Thyroid gland (tissue), 4 donors: ENCODE results near the gene KRT17. TPM values are rescaled to one million over a fixed set of nuclear protein-coding genes. Genes with fewer than 3 reads are reported as not detected.
"Not testable (repeated sequence)": the region's sequence is repeated elsewhere in the genome, so short reads cannot be mapped to it uniquely, and the experiment has no call there.

Experiments
- DNase-seq, 2 donors: peaks; one replicate each; pipeline ENCODE4 v3.0.0-alpha.2; 2019
- H3K27ac ChIP-seq, 3 donors: fragments of 200-600 bp; sonication (generic); 1 replicate in 2 of 3; 2 replicates in 1 of 3; pipeline ENCODE4 v1.5.1; 2016 to 2019; ENCODE audit warnings: mild to moderate bottlenecking in 1 of 3, moderate library complexity in 1 of 3
- H3K27me3 ChIP-seq: fragments of 200-600 bp; sonication (generic); one replicate; pipeline ENCODE4 v1.5.1; 2019
- H3K36me3 ChIP-seq, 2 donors: fragments of 200-600 bp; sonication (generic); one replicate each; pipeline ENCODE4 v1.5.1; 2016 to 2019
- H3K4me1 ChIP-seq, 2 donors: fragments of 200-600 bp; sonication (generic); one replicate each; pipeline ENCODE4 v1.5.1; 2017 to 2019
- H3K4me3 ChIP-seq, 3 donors: fragments of 200-600 bp; sonication (generic); replicated peaks in 1 of 3; 1 replicate in 2 of 3; 2 replicates in 1 of 3; pipeline ENCODE4 v1.5.1; 2016; ENCODE audit warnings: mild to moderate bottlenecking in 1 of 3
- H3K9me3 ChIP-seq: fragments of 200-600 bp; sonication (generic); one replicate; pipeline ENCODE4 v1.5.1; 2017
- POLR2A ChIP-seq, 2 donors: fragments of 450-650 bp; IDR thresholded peaks; one replicate each; pipeline ENCODE4 v1.6.1; 2017; ENCODE audit warnings: antibody characterized with exemption in 2 of 2, mild to moderate bottlenecking in 2 of 2, moderate library complexity in 1 of 2
- WGBS, 2 donors: methylation state at CpG; one replicate each; pipeline ENCODE4 v1.1.5; 2017; 5-methylcytosine and 5-hydroxymethylcytosine counted together
- intact Hi-C: fragments of 100-400 bp; cut with DNase I; formaldehyde crosslinking; loops from one replicate; pipeline ENCODE4 v1.15.1; 2023
- total RNA-seq, 4 donors: library from RNA; depleted of rRNA; stranded (reverse); fragments of >200 nt; gene quantifications; one replicate each; pipeline ENCODE4 v1.2.3, GENCODE V29; 2016
- TF ChIP-seq, protein P1 (sequence below), 6 experiments: fragments of 200-600 bp in 3 of 6; fragments of 450-650 bp in 3 of 6; sonication (generic) in 3 of 6; IDR thresholded peaks; one replicate each; pipeline ENCODE4 v1.5.1; 2016 to 2019; ENCODE audit warnings: antibody characterized with exemption in 6 of 6, mild to moderate bottlenecking in 2 of 6, inconsistent platforms in 1 of 6, moderate library complexity in 1 of 6

KRT17 gene
- total RNA-seq, 4 donors from 2014 or later = 0.56 TPM; not detected in 3

GRCh38 chr17:41629826-41630670 is 5.7 kb upstream of the KRT17 start:
- Histone ChIP-seq H3K27ac (no peak overlapping the region), H3K4me3 (no peak overlapping the region), H3K27me3 (no peaks in the 10 kb centered on the region), H3K4me1 (peaks cover 0 to 2% of the 10 kb centered on the region in 2 donors), H3K36me3 (no peaks in the 10 kb centered on the region), H3K9me3 (no peaks in the 10 kb centered on the region)
- intact Hi-C loops = no loop called here
- 80 to 87% methylated on average over 12 of the region's 13 CpGs for WGBS, 2 donors
- TF ChIP-seq POLR2A (IDR thresholded peaks at IDR 0.05) = no peak
- TF ChIP-seq, protein P1, sequence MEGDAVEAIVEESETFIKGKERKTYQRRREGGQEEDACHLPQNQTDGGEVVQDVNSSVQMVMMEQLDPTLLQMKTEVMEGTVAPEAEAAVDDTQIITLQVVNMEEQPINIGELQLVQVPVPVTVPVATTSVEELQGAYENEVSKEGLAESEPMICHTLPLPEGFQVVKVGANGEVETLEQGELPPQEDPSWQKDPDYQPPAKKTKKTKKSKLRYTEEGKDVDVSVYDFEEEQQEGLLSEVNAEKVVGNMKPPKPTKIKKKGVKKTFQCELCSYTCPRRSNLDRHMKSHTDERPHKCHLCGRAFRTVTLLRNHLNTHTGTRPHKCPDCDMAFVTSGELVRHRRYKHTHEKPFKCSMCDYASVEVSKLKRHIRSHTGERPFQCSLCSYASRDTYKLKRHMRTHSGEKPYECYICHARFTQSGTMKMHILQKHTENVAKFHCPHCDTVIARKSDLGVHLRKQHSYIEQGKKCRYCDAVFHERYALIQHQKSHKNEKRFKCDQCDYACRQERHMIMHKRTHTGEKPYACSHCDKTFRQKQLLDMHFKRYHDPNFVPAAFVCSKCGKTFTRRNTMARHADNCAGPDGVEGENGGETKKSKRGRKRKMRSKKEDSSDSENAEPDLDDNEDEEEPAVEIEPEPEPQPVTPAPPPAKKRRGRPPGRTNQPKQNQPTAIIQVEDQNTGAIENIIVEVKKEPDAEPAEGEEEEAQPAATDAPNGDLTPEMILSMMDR (IDR thresholded peaks at IDR 0.05) = no peak
- DNase-seq = no peak

GRCh38 chr17:41629316-41629715 is 4.9 kb upstream of the KRT17 start:
- no peaks in the 10 kb centered on the region for H3K9me3 ChIP-seq
- H3K27me3 ChIP-seq = no peaks in the 10 kb centered on the region
- no peak for DNase-seq
- no peaks in the 10 kb centered on the region for H3K36me3 ChIP-seq
- TF ChIP-seq POLR2A (IDR thresholded peaks at IDR 0.05) = no peak
- TF ChIP-seq, protein P1 (IDR thresholded peaks at IDR 0.05) = no peak
- WGBS, 2 donors = 79 to 83% methylated on average over 10 of the region's 10 CpGs
- intact Hi-C loops = no loop called here
- no peak overlapping the region for H3K4me3 ChIP-seq
- H3K27ac ChIP-seq = no peak overlapping the region
- no peaks in the 10 kb centered on the region for H3K4me1 ChIP-seq

DNA sequence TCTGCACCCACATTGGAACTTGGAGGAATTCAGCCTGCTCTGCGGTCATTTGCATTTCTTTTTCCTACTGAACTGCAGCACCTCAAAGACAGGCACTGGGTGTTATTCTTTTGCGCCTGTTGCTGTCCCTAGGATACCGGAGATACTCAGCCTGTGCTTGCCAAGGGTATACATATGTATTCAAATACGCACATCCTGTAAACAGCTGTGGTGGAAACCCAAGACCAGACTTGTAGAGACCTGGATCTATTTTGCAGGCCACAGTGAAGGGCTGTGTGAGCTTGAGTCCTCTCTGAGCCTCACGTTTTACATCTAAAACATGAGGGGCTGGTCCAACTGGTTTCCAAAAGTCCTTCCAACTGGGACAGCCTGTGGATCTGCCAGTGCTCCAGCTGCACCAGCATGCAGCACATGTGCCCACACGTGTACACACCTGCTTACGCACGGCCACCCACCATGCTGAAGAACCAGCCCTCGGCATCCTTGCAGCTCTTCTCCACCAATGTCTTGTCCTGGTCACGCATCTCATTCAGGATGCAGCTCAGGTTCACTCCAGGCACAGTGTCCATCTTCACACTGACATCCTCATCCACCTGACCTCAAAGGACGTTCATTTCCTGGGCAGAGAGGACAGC is 4.4 kb upstream of the KRT17 start:
- WGBS, 2 donors = 87 to 89% methylated on average over 11 of the region's 11 CpGs
- H3K9me3 ChIP-seq, intact Hi-C loops, H3K27me3 ChIP-seq, H3K4me3 ChIP-seq, H3K4me1 ChIP-seq, H3K36me3 ChIP-seq, DNase-seq, H3K27ac ChIP-seq: not testable (repeated sequence)

DNA sequence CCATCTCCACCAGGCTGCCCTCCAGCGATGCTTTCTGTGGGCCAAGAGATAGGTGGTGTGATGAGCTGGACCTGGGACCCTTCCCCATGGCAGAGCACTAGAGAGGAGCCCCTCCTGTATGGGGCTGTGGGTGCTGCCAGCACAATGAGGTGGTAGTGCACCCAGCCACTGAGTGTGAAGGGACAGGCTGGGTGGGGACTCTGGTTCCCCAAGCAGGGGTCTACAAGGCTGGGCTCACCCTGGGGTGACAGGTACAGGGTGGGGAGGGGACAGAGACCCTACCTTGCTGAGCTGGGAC is 3.6 kb upstream of the KRT17 start:
- H3K4me3 ChIP-seq, DNase-seq, H3K36me3 ChIP-seq, H3K27ac ChIP-seq, H3K9me3 ChIP-seq, H3K4me1 ChIP-seq, H3K27me3 ChIP-seq, intact Hi-C loops: not testable (repeated sequence)
- WGBS, 2 donors = 67% methylated on average over 1 of the region's 1 CpG; no CpG with 5 or more reads in 1 of the 2 donors

DNA sequence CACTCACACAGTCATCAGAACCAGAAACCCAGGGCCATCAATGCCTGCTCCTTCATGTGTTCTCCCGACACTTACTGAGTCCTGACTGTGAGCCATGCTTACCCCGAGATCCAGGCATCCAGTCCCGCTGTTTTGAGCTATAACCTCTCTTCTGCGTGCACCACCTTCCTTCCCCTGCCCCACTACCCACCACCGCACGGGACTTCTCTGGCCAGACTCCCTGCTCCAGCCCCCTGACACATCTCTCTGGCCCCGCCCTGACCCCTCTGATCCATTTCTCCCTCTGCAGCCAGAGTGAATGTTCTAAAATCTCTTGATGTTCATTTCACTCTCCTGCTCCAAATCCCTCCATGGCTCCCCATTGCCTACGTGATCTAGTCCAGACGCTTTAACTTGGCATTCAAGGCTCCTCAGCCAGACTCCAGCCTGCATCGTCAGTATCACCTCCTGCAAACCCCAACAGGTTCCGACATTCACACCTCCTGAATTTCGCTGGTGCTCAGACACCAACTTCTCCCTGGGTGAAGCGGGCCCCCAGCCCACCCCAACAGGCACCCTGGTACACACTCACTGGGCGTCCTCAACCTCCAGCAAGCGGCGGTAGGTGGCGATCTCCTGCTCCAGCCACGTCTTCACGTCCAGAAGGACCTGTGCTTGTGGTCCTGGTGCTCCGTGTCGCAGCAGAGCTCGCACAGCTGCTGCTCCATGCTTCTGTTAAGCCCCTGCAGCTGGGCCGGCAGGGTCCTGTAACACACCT is 3.1 kb upstream of the KRT17 start:
- no peaks in the 10 kb centered on the region for H3K9me3 ChIP-seq
- no peak overlapping the region for H3K4me3 ChIP-seq
- H3K36me3 ChIP-seq = no peaks in the 10 kb centered on the region
- WGBS, 2 donors = 82 to 87% methylated on average over 21 to 23 of the region's 23 CpGs
- intact Hi-C loops = no loop called here
- no peak for DNase-seq
- H3K4me1 ChIP-seq = no peaks in the 10 kb centered on the region
- no peak overlapping the region for H3K27ac ChIP-seq
- no peaks in the 10 kb centered on the region for H3K27me3 ChIP-seq
- TF ChIP-seq, protein P1 (IDR thresholded peaks at IDR 0.05) = no peak
- TF ChIP-seq POLR2A (IDR thresholded peaks at IDR 0.05) = no peak

GRCh38 chr17:41626914-41627295 is 2.5 kb upstream of the KRT17 start:
- 88 to 95% methylated on average over 5 of the region's 5 CpGs for WGBS, 2 donors
- DNase-seq, H3K27ac ChIP-seq, H3K36me3 ChIP-seq, intact Hi-C loops, H3K9me3 ChIP-seq, H3K27me3 ChIP-seq, H3K4me1 ChIP-seq, H3K4me3 ChIP-seq: not testable (repeated sequence)

GRCh38 chr17:41626028-41626913 is 1.9 kb upstream of the KRT17 start:
- H3K4me3 ChIP-seq, H3K9me3 ChIP-seq, H3K36me3 ChIP-seq, DNase-seq, intact Hi-C loops, H3K27me3 ChIP-seq, H3K4me1 ChIP-seq, H3K27ac ChIP-seq: not testable (repeated sequence)
- 86 to 88% methylated on average over 14 to 15 of the region's 17 CpGs for WGBS, 2 donors
